Measurements from ENCODE around the gene CDHR2. TPM values are rescaled to one million over a fixed set of nuclear protein-coding genes. Genes with fewer than 3 reads are reported as not detected.
A peak's percentile ranks its signal among the peaks of the same experiment; 100 is the strongest.

Gene CDHR2
- total and polyA plus RNA-seq, 2 of the 13 experiments (the other 11 are each of a cell fraction or from before 2014, with no cell fraction given): 17.9 to 20.9 TPM

GRCh38 chr5:176536902-176537553, 12.1 kb upstream of the CDHR2 start, which contains the start of gene RNF44 (continued):
- TF ChIP-seq REXO4 (CRISPR knock-in tag; IDR thresholded peaks at IDR 0.05; ENCODE audit: borderline replicate concordance) (no peak), ZNF138 (CRISPR knock-in tag; IDR thresholded peaks at IDR 0.05; ENCODE audit: low read depth) (no peak), ZNF784 (CRISPR knock-in tag; IDR thresholded peaks at IDR 0.05; ENCODE audit: borderline replicate concordance) (no peak), NCOR1 (IDR thresholded peaks at IDR 0.05; ENCODE audit: borderline replicate concordance, low read length) (no peak), FIP1L1 (IDR thresholded peaks at IDR 0.05; ENCODE audit: borderline replicate concordance, insufficient read depth, low read depth, low read length) (no peak), E2F1 (CRISPR knock-in tag; IDR thresholded peaks at IDR 0.05) (no peak), ASH2L (IDR thresholded peaks at IDR 0.05; ENCODE audit: insufficient read length, low read depth, low read length) (peak; percentile 36), ARNT2 (CRISPR knock-in tag; IDR thresholded peaks at IDR 0.05; ENCODE audit: low read depth) (no peak), ZBTB1 (CRISPR knock-in tag; IDR thresholded peaks at IDR 0.05; ENCODE audit: borderline replicate concordance) (no peak), NFRKB (IDR thresholded peaks at IDR 0.05) (no peak), ARHGAP35 (CRISPR knock-in tag; IDR thresholded peaks at IDR 0.05; ENCODE audit: borderline replicate concordance) (0 out of 2 replicates have a peak, but pooled peaks have one; percentile 15), MED1 (CRISPR knock-in tag; IDR thresholded peaks at IDR 0.05) (peak; percentile 39; the same call in 1 of the 2 replicates), ARNT (IDR thresholded peaks at IDR 0.05) (no peak), PBX3 (CRISPR knock-in tag; IDR thresholded peaks at IDR 0.05; ENCODE audit: borderline replicate concordance) (no peak), ZNF142 (CRISPR knock-in tag; IDR thresholded peaks at IDR 0.05) (no peak), ZNF883 (CRISPR knock-in tag; IDR thresholded peaks at IDR 0.05; ENCODE audit: not compliant biosample characterization) (peak; percentile 0), ZFP36L1 (CRISPR knock-in tag; IDR thresholded peaks at IDR 0.05) (no peak), ELF4 (CRISPR knock-in tag; IDR thresholded peaks at IDR 0.05; ENCODE audit: borderline replicate concordance) (peak; percentile 58; the same call in 1 of the 2 replicates)

Measured in HepG2 (cell line).